ENCODE data around the gene ADGRL4. TPM values are rescaled to one million over a fixed set of nuclear protein-coding genes. Genes with fewer than 3 reads are reported as not detected.

The ADGRL4 gene
- total RNA-seq, 2 experiments from 2014 or later: not detected

GRCh38 chr1:78958711-78959110, 47.8 kb downstream of the ADGRL4 start:
- POLR2A ChIA-PET: no interaction called here
- no peaks in the 10 kb centered on the region for H3K36me3 ChIP-seq (ENCODE audit: insufficient read depth, low read length)
- H3K4me1 ChIP-seq (ENCODE audit: insufficient read depth, low read length): no peaks in the 10 kb centered on the region
- H3K4me3 ChIP-seq (ENCODE audit: low read length): no peak overlapping the region
- Mint-ChIP-seq H3K27ac (no peak overlapping the region), H3K9me3 (peaks cover 5% of the 10 kb centered on the region), H3K27me3 (no peaks in the 10 kb centered on the region), H3K4me3 (no peak overlapping the region), H3K36me3 (ENCODE audit: low read depth) (no peaks in the 10 kb centered on the region), H3K4me1 (ENCODE audit: low read depth) (no peaks in the 10 kb centered on the region)
- no peak for TF ChIP-seq CTCF (IDR thresholded peaks at IDR 0.05)
- intact Hi-C loops (cut with DNase I, micrococcal nuclease): no loop called here
- no peaks in the 10 kb centered on the region for H3K9me3 ChIP-seq (ENCODE audit: control insufficient read depth in 1 of 2, insufficient read depth in 1 of 2, low read length in 2 of 2)
- no peaks in the 10 kb centered on the region for H3K27me3 ChIP-seq (ENCODE audit: control insufficient read depth in 1 of 2, insufficient read depth in 2 of 2, low read length in 2 of 2)
- no peak overlapping the region for H3K27ac ChIP-seq (ENCODE audit: low read depth in 1 of 2, low read length in 2 of 2)
- ATAC-seq (ENCODE audit: poor library complexity) (no peak), DNase-seq (no peak)
- CTCF ChIA-PET: no interaction called here

- Histone ChIP-seq H3K9me3 (ENCODE audit: control insufficient read depth in 1 of 2, insufficient read depth in 1 of 2, low read length in 2 of 2) (no peaks in the 10 kb centered on the region), H3K27ac (ENCODE audit: low read depth in 1 of 2, low read length in 2 of 2) (no peak overlapping the region), H3K4me1 (ENCODE audit: insufficient read depth, low read length) (no peaks in the 10 kb centered on the region), H3K4me3 (ENCODE audit: low read length) (no peak overlapping the region), H3K27me3 (ENCODE audit: control insufficient read depth in 1 of 2, insufficient read depth in 2 of 2, low read length in 2 of 2) (no peaks in the 10 kb centered on the region), H3K36me3 (ENCODE audit: insufficient read depth, low read length) (no peaks in the 10 kb centered on the region)
- no peak overlapping the region for H3K4me3 Mint-ChIP-seq
- CTCF ChIA-PET: no interaction called here
- peaks cover 6% of the 10 kb centered on the region for H3K9me3 Mint-ChIP-seq
- intact Hi-C loops (cut with DNase I, micrococcal nuclease): loop anchor here in 1 of 2 experiments (1.0 kb wide), 1 partner anchor 10 kb away; no protein-coding TSS in a partner anchor
- POLR2A ChIA-PET: no interaction called here
- no peaks in the 10 kb centered on the region for H3K36me3 Mint-ChIP-seq (ENCODE audit: low read depth)
- H3K4me1 Mint-ChIP-seq (ENCODE audit: low read depth): no peaks in the 10 kb centered on the region
- no peak for TF ChIP-seq CTCF (IDR thresholded peaks at IDR 0.05)
- no peaks in the 10 kb centered on the region for H3K27me3 Mint-ChIP-seq
- DNase-seq (no peak), ATAC-seq (ENCODE audit: poor library complexity) (no peak)
- no peak overlapping the region for H3K27ac Mint-ChIP-seq
These were observed 55.7 kb downstream of the ADGRL4 start for GRCh38 chr1:78950826-78951225.

GRCh38 chr1:78949227-78949626, 57.3 kb downstream of the ADGRL4 start:
- Histone ChIP-seq H3K9me3 (ENCODE audit: control insufficient read depth in 1 of 2, insufficient read depth in 1 of 2, low read length in 2 of 2) (no peaks in the 10 kb centered on the region), H3K27ac (ENCODE audit: low read depth in 1 of 2, low read length in 2 of 2) (no peak overlapping the region), H3K27me3 (ENCODE audit: control insufficient read depth in 1 of 2, insufficient read depth in 2 of 2, low read length in 2 of 2) (no peaks in the 10 kb centered on the region), H3K36me3 (ENCODE audit: insufficient read depth, low read length) (no peaks in the 10 kb centered on the region), H3K4me3 (ENCODE audit: low read length) (no peak overlapping the region), H3K4me1 (ENCODE audit: insufficient read depth, low read length) (no peaks in the 10 kb centered on the region)
- Mint-ChIP-seq H3K4me3 (no peak overlapping the region), H3K27me3 (no peaks in the 10 kb centered on the region), H3K9me3 (peaks cover 6% of the 10 kb centered on the region), H3K4me1 (ENCODE audit: low read depth) (no peaks in the 10 kb centered on the region), H3K27ac (no peak overlapping the region), H3K36me3 (ENCODE audit: low read depth) (no peaks in the 10 kb centered on the region)
- POLR2A ChIA-PET: no interaction called here
- intact Hi-C loops (cut with DNase I, micrococcal nuclease): no loop called here
- CTCF ChIA-PET: no interaction called here
- no peak for DNase-seq
- TF ChIP-seq CTCF (IDR thresholded peaks at IDR 0.05): no peak
- no peak for ATAC-seq (ENCODE audit: poor library complexity)
